Measurements from ENCODE around the gene SLC22A5.

The SLC22A5 gene

DNA sequence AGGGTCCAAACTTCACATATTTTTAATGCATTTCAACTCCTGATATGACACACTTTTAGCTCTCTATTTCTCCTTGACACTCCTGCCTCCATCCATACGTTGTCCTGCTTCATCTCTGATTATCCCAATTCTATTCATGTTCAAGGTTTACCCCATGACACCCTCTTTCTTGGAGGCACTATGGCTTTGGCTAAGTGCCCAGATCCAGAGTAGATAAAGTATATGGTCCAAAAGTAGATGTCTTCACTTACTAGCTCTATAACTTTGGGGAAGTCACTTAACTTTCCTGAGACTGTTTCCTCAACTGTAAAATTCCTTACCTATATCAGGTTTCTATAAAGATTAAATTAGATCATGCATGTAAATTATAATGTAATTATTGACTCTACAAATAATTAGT lies 36.1 kb downstream of the SLC22A5 start:
- H3K9me3 ChIP-seq: no peaks in the 10 kb centered on the region
- TF ChIP-seq, protein P1, sequence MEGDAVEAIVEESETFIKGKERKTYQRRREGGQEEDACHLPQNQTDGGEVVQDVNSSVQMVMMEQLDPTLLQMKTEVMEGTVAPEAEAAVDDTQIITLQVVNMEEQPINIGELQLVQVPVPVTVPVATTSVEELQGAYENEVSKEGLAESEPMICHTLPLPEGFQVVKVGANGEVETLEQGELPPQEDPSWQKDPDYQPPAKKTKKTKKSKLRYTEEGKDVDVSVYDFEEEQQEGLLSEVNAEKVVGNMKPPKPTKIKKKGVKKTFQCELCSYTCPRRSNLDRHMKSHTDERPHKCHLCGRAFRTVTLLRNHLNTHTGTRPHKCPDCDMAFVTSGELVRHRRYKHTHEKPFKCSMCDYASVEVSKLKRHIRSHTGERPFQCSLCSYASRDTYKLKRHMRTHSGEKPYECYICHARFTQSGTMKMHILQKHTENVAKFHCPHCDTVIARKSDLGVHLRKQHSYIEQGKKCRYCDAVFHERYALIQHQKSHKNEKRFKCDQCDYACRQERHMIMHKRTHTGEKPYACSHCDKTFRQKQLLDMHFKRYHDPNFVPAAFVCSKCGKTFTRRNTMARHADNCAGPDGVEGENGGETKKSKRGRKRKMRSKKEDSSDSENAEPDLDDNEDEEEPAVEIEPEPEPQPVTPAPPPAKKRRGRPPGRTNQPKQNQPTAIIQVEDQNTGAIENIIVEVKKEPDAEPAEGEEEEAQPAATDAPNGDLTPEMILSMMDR (IDR thresholded peaks at IDR 0.05; ENCODE audit: low read depth, low read length): no peak
- no peak for DNase-seq

DNA sequence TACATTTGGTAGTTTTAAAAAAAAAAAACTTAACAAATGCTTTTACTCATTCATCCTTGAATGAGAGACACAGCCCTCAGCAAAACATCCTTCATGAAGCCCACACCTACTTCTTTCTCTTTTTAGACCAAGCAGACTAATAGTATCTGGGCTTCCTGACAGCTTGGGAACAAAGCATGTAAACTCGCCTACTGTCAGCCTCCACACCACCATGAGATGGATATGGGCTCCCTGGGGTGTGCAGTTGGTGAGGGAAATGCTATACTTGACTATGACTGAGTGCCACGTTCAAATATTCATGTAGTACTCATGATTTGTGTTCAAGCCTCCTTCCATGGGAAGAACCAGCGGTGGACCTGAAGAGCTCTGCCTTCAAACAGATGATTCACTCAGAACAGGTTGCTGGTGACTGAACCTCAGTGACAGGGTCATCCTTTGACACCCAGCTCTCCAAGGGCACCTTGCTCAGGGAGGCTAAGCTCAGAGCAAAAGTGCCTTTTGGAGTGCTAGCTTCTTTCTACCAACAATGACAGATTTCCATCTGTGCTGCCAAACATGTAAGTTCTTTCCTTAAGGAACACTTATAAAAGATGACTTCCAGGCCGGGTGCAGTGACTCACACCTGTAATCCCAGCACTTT lies 36.8 kb downstream of the SLC22A5 start:
- no peaks in the 10 kb centered on the region for H3K9me3 ChIP-seq
- H3K27me3 ChIP-seq: no peaks in the 10 kb centered on the region
- no peak overlapping the region for H3K4me3 ChIP-seq (ENCODE audit: low read depth, low read length)
- TF ChIP-seq, protein P1 (IDR thresholded peaks at IDR 0.05; ENCODE audit: low read depth, low read length): no peak
- no peaks in the 10 kb centered on the region; the same call in 1 of the 2 replicates for H3K4me1 ChIP-seq
- DNase-seq: no peak
- no peaks in the 10 kb centered on the region for H3K36me3 ChIP-seq

More for the DNA sequence above, 36.1 kb downstream of the SLC22A5 start:
- Histone ChIP-seq H3K4me1 (no peaks in the 10 kb centered on the region), H3K4me3 (ENCODE audit: low read depth, low read length) (no peak overlapping the region), H3K36me3 (no peaks in the 10 kb centered on the region), H3K27me3 (no peaks in the 10 kb centered on the region)

DNA sequence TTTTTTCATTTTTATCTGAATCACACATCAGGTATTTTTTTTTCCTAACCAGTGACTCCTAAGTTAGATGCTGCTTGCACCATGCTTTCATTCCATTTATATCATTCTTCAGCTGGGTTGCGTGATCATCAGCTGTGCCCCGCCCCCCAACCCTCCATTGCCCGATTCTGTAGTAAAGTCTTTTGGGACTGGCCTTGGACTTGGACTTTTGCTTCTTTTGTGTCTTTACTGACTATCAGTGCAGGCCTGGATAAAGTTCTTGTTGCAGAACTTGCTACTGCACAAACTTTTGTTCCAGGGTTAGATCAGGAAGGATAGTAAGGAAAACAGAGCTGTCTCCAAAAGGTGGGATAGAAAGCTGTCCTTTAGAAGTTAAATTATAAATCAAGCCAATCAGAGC lies 38.5 kb downstream of the SLC22A5 start:
- Histone ChIP-seq H3K27me3 (no peaks in the 10 kb centered on the region), H3K4me3 (ENCODE audit: low read depth, low read length) (no peak overlapping the region), H3K4me1 (no peaks in the 10 kb centered on the region; the same call in 1 of the 2 replicates), H3K36me3 (no peaks in the 10 kb centered on the region), H3K9me3 (no peaks in the 10 kb centered on the region)
- no peak for DNase-seq
- TF ChIP-seq, protein P1 (IDR thresholded peaks at IDR 0.05; ENCODE audit: low read depth, low read length): no peak

DNA sequence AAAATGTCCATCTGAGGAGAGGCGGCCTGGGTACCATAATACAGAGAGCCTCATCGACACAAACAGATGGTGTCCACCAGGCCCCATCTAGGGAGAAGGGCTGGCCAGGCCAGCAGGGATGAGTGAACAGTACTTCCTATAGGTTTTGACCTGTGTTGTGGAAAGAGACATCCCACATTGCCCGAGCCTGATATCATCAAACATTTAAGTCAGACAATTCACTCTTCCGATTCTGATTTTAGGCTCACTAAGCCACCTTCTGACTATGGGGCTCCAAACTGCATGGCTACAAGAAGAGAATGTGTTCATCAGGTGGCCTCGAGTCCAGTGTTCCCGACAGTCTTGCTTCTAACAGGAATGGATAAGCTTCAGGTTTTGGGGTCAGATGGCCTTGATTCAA lies 38.9 kb downstream of the SLC22A5 start:
- no peak overlapping the region for H3K4me3 ChIP-seq (ENCODE audit: low read depth, low read length)
- H3K27me3 ChIP-seq: no peaks in the 10 kb centered on the region
- no peaks in the 10 kb centered on the region for H3K36me3 ChIP-seq
- DNase-seq: no peak
- H3K4me1 ChIP-seq: no peaks in the 10 kb centered on the region; the same call in 1 of the 2 replicates
- no peaks in the 10 kb centered on the region for H3K9me3 ChIP-seq
- TF ChIP-seq, protein P1 (IDR thresholded peaks at IDR 0.05; ENCODE audit: low read depth, low read length): no peak

DNA sequence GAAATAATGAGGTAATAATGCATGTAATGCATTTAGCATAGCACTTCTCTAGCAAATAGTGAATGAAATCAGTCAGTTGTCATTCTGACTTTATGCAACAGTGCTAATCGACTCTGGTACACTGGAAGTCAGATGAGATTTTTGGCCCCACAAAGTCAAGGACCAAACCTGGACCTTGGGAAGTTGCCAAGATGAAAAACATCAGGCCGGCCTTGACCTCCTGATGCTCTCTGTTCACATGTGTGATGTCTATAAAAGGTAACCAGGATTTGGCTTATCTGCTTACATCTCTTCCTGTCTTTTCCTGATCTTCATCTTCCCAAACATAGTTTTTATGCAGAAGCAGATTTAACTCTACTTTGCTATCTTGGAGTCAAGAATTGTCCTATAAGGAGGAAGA lies 39.5 kb downstream of the SLC22A5 start:
- no peak overlapping the region for H3K4me3 ChIP-seq (ENCODE audit: low read depth, low read length)
- no peaks in the 10 kb centered on the region; the same call in 1 of the 2 replicates for H3K4me1 ChIP-seq
- no peak for DNase-seq
- no peaks in the 10 kb centered on the region for H3K27me3 ChIP-seq
- TF ChIP-seq, protein P1 (IDR thresholded peaks at IDR 0.05; ENCODE audit: low read depth, low read length): no peak
- H3K9me3 ChIP-seq: no peaks in the 10 kb centered on the region
- H3K36me3 ChIP-seq: no peaks in the 10 kb centered on the region

DNA sequence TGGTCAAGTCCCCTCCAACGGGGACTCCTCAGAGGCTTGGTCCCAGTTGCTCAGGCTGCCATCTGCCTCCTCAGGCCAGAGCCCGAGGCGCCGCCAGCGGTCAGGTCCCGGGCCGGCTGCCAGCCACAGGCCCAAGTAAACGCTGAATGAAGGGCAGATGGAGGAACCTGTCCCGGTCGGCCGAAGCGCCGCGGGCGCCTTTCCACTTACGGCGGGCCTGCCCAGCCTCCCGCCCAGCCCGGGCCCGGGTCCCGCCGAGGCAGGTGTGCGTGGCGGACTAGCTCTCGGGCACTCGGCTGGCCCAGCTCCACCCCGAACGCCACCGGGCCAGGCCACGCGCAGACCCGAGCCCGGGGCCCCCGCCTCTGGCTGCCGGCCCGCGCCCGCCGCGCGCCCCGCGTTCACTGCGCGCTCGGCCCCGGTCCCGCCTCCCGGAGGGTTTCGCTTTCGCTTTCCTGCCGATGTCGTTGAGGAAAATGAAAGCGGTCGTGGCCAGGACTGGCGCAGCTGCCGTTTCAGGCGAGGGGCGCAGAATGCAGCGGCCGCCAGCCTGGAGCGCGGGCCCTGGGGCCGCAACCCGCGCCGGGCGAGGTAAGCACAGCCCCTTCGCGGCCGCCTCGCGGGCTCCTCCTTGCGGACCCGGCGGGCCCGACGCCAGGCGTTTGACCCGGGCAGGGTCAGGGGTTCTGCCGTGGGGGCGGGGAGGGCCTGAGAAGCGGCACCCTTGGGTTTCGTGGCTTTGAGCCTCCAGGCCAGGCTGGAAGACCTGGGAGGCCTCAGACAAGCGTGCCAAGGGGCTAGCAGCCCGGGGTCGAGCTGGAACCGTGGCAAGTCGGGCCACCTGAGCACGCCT lies 41.2 kb downstream of the SLC22A5 start:
- Histone ChIP-seq H3K4me3 (ENCODE audit: low read depth, low read length) (peak overlapping the region; percentile 69), H3K4me1 (no peaks in the 10 kb centered on the region; the same call in 1 of the 2 replicates), H3K9me3 (no peaks in the 10 kb centered on the region), H3K36me3 (no peaks in the 10 kb centered on the region), H3K27me3 (no peaks in the 10 kb centered on the region)
- TF ChIP-seq, protein P1 (IDR thresholded peaks at IDR 0.05; ENCODE audit: low read depth, low read length): peak; percentile 62
- DNase-seq: peak; percentile 89
